K562 (cell line): ENCODE measurements around the gene UBE2E1. TPM values are rescaled to one million over a fixed set of nuclear protein-coding genes. Genes with fewer than 3 reads are reported as not detected.

Experiments used
- ATAC-seq: fragments of 200-7000 bp; cut with Tn5 transposase; 3 replicates; pipeline ENCODE4 v1.9.1; 2020; ENCODE audit warnings: moderate library complexity
- BruUV-seq: library from RNA; stranded (reverse); fragments of 400-500 nt; replicated peaks from 2 replicates; lab custom pipeline; 2021; lab: Mats Ljungman, UMichigan
- CTCF ChIA-PET: fragments of 300-600 bp; formaldehyde crosslinking; extraction: SDS; loops from one replicate; lab custom pipeline; 2021; ENCODE audit warnings: low intra/inter-chr PET ratio; lab: Yijun Ruan, JAX
- POLR2A ChIA-PET: fragments of 300-600, 350-650 bp; sonication (Branson Sonifier 250); formaldehyde crosslinking; extraction: SDS; loops from one replicate; lab custom pipeline; 2021; ENCODE audit warnings: antibody characterized with exemption, inconsistent platforms; lab: Yijun Ruan, JAX
- DNase-seq, 4 experiments: peaks; one replicate each; pipeline versions ENCODE4 v3.0.0 to v3.0.0-alpha.2; 2011 to 2018; ENCODE audit warnings: low spot score in 3 of 4, mixed read lengths in 3 of 4; ENCODE audit errors: extremely low read depth in 1 of 4
- FAIRE-seq: peaks from 2 replicates; lab custom pipeline; 2011; peaks lifted over from hg19 to GRCh38; lab: Jason Lieb, UNC
- H2AFZ ChIP-seq: 2 replicates; pipeline ENCODE4 v1.6.0; 2011; ENCODE audit warnings: low read depth, low read length, control low read depth, inconsistent platforms
- H3K27ac ChIP-seq: fragments of 200-600 bp; 3 replicates; pipeline ENCODE4 v1.8.0; 2011; ENCODE audit warnings: low read depth, mild to moderate bottlenecking, control low read depth, inconsistent platforms, low read length, moderate library complexity, mixed read lengths; ENCODE audit errors: extremely low read depth
- H3K27me3 ChIP-seq, 2 experiments: fragments of 300-600 bp in 1 of 2; 2 replicates in 1 of 2; 3 replicates in 1 of 2; pipeline versions ENCODE4 v1.6.0 to v1.8.0; 2011; ENCODE audit warnings: inconsistent platforms in 2 of 2, low read length in 2 of 2, mild to moderate bottlenecking in 1 of 2, mixed read lengths in 1 of 2, moderate library complexity in 1 of 2; ENCODE audit not compliant: control insufficient read depth in 2 of 2, insufficient read depth in 2 of 2
- H3K36me3 ChIP-seq: fragments of 300-600 bp; 3 replicates; pipeline ENCODE4 v1.8.0; 2011; ENCODE audit warnings: mild to moderate bottlenecking, low read length, inconsistent platforms; ENCODE audit not compliant: control insufficient read depth, insufficient read depth
- H3K4me1 ChIP-seq, 2 experiments: fragments of 200-600 bp in 1 of 2; replicated peaks in 1 of 2; 2 replicates in 1 of 2; 3 replicates in 1 of 2; pipeline versions ENCODE4 v1.5.1 to v1.8.0; 2011; ENCODE audit warnings: inconsistent platforms in 2 of 2, low read length in 2 of 2, mild to moderate bottlenecking in 1 of 2, mixed read lengths in 1 of 2, moderate library complexity in 1 of 2; ENCODE audit not compliant: control insufficient read depth in 2 of 2, insufficient read depth in 2 of 2
- H3K4me2 ChIP-seq: 2 replicates; pipeline ENCODE4 v1.6.1; 2011; ENCODE audit warnings: low read length, control low read depth, inconsistent platforms, mixed read lengths; ENCODE audit not compliant: insufficient read depth
- H3K4me3 ChIP-seq: fragments of 200-600 bp; sonication (generic), shearing (Covaris generic); 2 replicates; pipeline ENCODE4 v1.5.1; 2016; ENCODE audit warnings: control low read depth, inconsistent platforms
- H3K79me2 ChIP-seq: fragments of 200-600 bp; 3 replicates; pipeline ENCODE4 v1.8.0; 2011; ENCODE audit warnings: low read length, inconsistent platforms; ENCODE audit not compliant: control insufficient read depth, insufficient read depth
- H3K9ac ChIP-seq, 2 experiments: 2 replicates each; pipeline versions ENCODE4 v1.6.0 to v1.6.1; 2011; ENCODE audit warnings: low read depth in 2 of 2, low read length in 2 of 2, control low read depth in 1 of 2, inconsistent platforms in 1 of 2, mild to moderate bottlenecking in 1 of 2, mixed read lengths in 1 of 2; ENCODE audit not compliant: insufficient read depth in 1 of 2
- H3K9me1 ChIP-seq: one replicate; pipeline ENCODE4 v1.6.0; 2011; ENCODE audit warnings: inconsistent platforms, mild to moderate bottlenecking, low read length, moderate library complexity; ENCODE audit not compliant: control insufficient read depth, insufficient read depth
- H3K9me3 ChIP-seq: replicated peaks from 2 replicates; pipeline ENCODE4 v1.5.1; 2011; ENCODE audit warnings: low read depth, low read length, inconsistent platforms; ENCODE audit not compliant: control insufficient read depth, insufficient read depth
- H4K20me1 ChIP-seq: replicated peaks from 2 replicates; pipeline ENCODE4 v1.6.1; 2011; ENCODE audit warnings: low read length, inconsistent platforms, mixed read lengths; ENCODE audit not compliant: control insufficient read depth, insufficient read depth
- BCL6 ChIP-seq: fragments of 250-450 bp; sonication (Bioruptor Pico); IDR thresholded peaks from 2 replicates; pipeline ENCODE4 v1.4.0; 2020
- CHD4 ChIP-seq: fragments of 200-600 bp; sonication (generic); IDR thresholded peaks from 3 replicates; pipeline ENCODE4 v1.6.1; 2012; ENCODE audit warnings: low read depth, mild to moderate bottlenecking, mixed read lengths, low read length, inconsistent platforms; ENCODE audit not compliant: insufficient read depth, insufficient replicate concordance, poor library complexity, severe bottlenecking
- GTF3C2 ChIP-seq: IDR thresholded peaks from 3 replicates; pipeline ENCODE4 v1.6.1; 2011; ENCODE audit warnings: borderline replicate concordance, mild to moderate bottlenecking, moderate library complexity; ENCODE audit not compliant: insufficient read length; ENCODE audit errors: extremely low read depth
- PURB ChIP-seq: sonication (generic); formaldehyde crosslinking; IDR thresholded peaks from 2 replicates; pipeline ENCODE4 v1.9.0; 2021; ENCODE audit warnings: low read depth, mild to moderate bottlenecking, missing genetic modification reagents
- ZKSCAN1 ChIP-seq: fragments of 150-350 bp; IDR thresholded peaks from 2 replicates; pipeline ENCODE4 v1.6.1; 2016; ENCODE audit warnings: low read depth, low read length
- WGBS: fragments of 100-300 bp; shearing (Covaris generic); methylation state at CpG from one replicate; pipeline ENCODE4 v1.1.6; 2016; ENCODE audit warnings: low coverage, mixed read lengths; ENCODE audit not compliant: insufficient coverage; ENCODE audit errors: missing lambda C conversion rate; 5-methylcytosine and 5-hydroxymethylcytosine counted together
- in situ Hi-C: fragments of 300-500 bp; cut with MboI; formaldehyde crosslinking; loops from 4 replicates; pipeline ENCODE4 v1.15.0; 2018; ENCODE audit warnings: inconsistent platforms, mixed read lengths
- intact Hi-C: fragments of 100-400 bp; cut with micrococcal nuclease; formaldehyde crosslinking; loops from 2 replicates; pipeline ENCODE4 v1.14.2; 2022
- polyA plus RNA-seq, 8 experiments: library from polyadenylated mRNA; depleted of rRNA in 4 of 8; stranded (reverse) in 5 of 8; unstranded in 3 of 8; fragments of >200 nt; fragmentation: Nextera tagmentation in 2 of 8; fragmentation: Illumina TruSeq in 1 of 8; extraction: Ambion mirVana in 2 of 8; extraction: Trizol in 1 of 8; gene quantifications; 2 replicates each; pipeline versions ENCODE4 v1.2.1 to v1.2.3, GENCODE V29; 2011 to 2014; ENCODE audit warnings: inconsistent platforms in 1 of 8, missing spikeins in 1 of 8
- total RNA-seq, 7 experiments: library from RNA; depleted of rRNA in 6 of 7; stranded (reverse); fragments of >200 nt in 6 of 7; fragmentation: Illumina TruSeq in 2 of 7; extraction: Trizol in 2 of 7; gene quantifications; 2 replicates each; pipeline versions ENCODE4 v1.2.1 to v1.2.3, GENCODE V29; 2011 to 2021; ENCODE audit warnings: low replicate concordance in 1 of 7
- TF ChIP-seq, protein P1 (sequence below): fragments of 250-450 bp; sonication (Bioruptor Pico); IDR thresholded peaks from 2 replicates; pipeline ENCODE4 v1.8.0; 2022; ENCODE audit warnings: inconsistent platforms, mild to moderate bottlenecking, moderate library complexity, borderline replicate concordance

The UBE2E1 gene
- total and polyA plus RNA-seq, 9 of the 15 experiments (the other 6 are each of a cell fraction or from before 2014, with no cell fraction given) = 54.4 to 294 (median 165) TPM

DNA sequence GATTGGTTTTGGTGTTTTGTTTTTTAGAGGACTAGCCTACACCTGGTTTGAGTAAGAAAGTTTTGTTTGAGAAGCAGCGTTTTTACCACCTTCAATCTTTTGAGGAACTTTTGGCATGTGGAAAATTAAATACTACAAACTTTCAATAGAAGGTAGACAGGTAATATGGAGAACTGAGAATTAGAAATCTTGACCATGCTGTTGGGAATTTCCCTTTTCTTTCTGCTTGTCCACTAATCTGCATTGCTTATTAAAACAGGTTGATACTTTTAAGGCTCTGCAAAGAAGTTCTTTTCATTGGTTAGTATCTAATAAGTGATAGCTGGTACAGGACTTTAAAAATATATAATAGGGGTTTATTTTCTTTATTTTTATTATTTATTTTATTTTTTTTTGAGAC is 31.9 kb downstream of the UBE2E1 start:
- no peak overlapping the region for H3K9ac ChIP-seq
- CTCF ChIA-PET = no interaction called here
- no peak overlapping the region for H3K27ac ChIP-seq
- H3K4me1 ChIP-seq = peaks cover 0 to 3% of the 10 kb centered on the region in 2 experiments; a peak in 2 of 5 replicates
- peaks cover 67% of the 10 kb centered on the region for H3K79me2 ChIP-seq
- in situ Hi-C loops = no loop called here
- no peak for ATAC-seq
- H3K36me3 ChIP-seq = peaks cover 2% of the 10 kb centered on the region; the same call in 1 of the 3 replicates
- H3K9me3 ChIP-seq = no peaks in the 10 kb centered on the region
- DNase-seq = no peak
- TF ChIP-seq, protein P1, sequence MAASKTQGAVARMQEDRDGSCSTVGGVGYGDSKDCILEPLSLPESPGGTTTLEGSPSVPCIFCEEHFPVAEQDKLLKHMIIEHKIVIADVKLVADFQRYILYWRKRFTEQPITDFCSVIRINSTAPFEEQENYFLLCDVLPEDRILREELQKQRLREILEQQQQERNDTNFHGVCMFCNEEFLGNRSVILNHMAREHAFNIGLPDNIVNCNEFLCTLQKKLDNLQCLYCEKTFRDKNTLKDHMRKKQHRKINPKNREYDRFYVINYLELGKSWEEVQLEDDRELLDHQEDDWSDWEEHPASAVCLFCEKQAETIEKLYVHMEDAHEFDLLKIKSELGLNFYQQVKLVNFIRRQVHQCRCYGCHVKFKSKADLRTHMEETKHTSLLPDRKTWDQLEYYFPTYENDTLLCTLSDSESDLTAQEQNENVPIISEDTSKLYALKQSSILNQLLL (CRISPR knock-in tag) = no peak
- TF ChIP-seq ZKSCAN1 = no peak
- TF ChIP-seq GTF3C2 = no peak
- no peak for TF ChIP-seq PURB (CRISPR knock-in tag)
- no peak for TF ChIP-seq BCL6 (CRISPR knock-in tag)
- no peak for TF ChIP-seq CHD4
- intact Hi-C loops = no loop called here
- 30% methylated on average over 1 of the region's 1 CpG for WGBS
- POLR2A ChIA-PET = interaction anchor here (0.6 to 8.7 kb wide), 4 partner anchors 9 to 18 kb away, joined by 3 to 41 read pairs (median 17); no protein-coding TSS in a partner anchor
- no peaks in the 10 kb centered on the region for H3K27me3 ChIP-seq
- H3K9me1 ChIP-seq = no peaks in the 10 kb centered on the region
- no TSS peak for BruUV-seq
- no peak overlapping the region for H3K4me3 ChIP-seq
- no peak for FAIRE-seq
- H3K4me2 ChIP-seq = no peak overlapping the region
- H4K20me1 ChIP-seq = peaks cover 7% of the 10 kb centered on the region; the same call in 1 of the 2 replicates
- H2AFZ ChIP-seq = no peak overlapping the region
